ENCODE data around the gene PALLD. TPM values are rescaled to one million over a fixed set of nuclear protein-coding genes. Genes with fewer than 3 reads are reported as not detected.

Gene PALLD
- total RNA-seq, 1 donor from 2014 or later: 58.7 TPM

GRCh38 chr4:168643111-168643795, 146.4 kb downstream of the PALLD start:
- Mint-ChIP-seq H3K4me1 (peaks cover 16% of the 10 kb centered on the region), H3K9me3 (no peaks in the 10 kb centered on the region), H3K36me3 (ENCODE audit: low read depth) (peaks cover 3% of the 10 kb centered on the region), H3K4me3 (no peak overlapping the region), H3K27me3 (ENCODE audit: low read depth) (no peaks in the 10 kb centered on the region), H3K27ac (ENCODE audit: unreplicated experiment) (no peak overlapping the region)
- TF ChIP-seq CTCF (conservative IDR thresholded peaks at IDR 0.05): no peak
- DNase-seq (ENCODE audit: low read depth, low spot score): no peak

- no peak for DNase-seq (ENCODE audit: low read depth, low spot score)
- no peak for TF ChIP-seq CTCF (conservative IDR thresholded peaks at IDR 0.05)
- no peak overlapping the region for H3K27ac Mint-ChIP-seq (ENCODE audit: unreplicated experiment)
- H3K27me3 Mint-ChIP-seq (ENCODE audit: low read depth): no peaks in the 10 kb centered on the region
- no peaks in the 10 kb centered on the region for H3K9me3 Mint-ChIP-seq
- H3K4me3 Mint-ChIP-seq: no peak overlapping the region
- H3K36me3 Mint-ChIP-seq (ENCODE audit: low read depth): peaks cover 3% of the 10 kb centered on the region
- peaks cover 17% of the 10 kb centered on the region for H3K4me1 Mint-ChIP-seq
These were observed 146.9 kb downstream of the PALLD start for GRCh38 chr4:168643796-168644159.

- no peak for DNase-seq (ENCODE audit: low read depth, low spot score)
- Mint-ChIP-seq H3K4me3 (no peak overlapping the region), H3K4me1 (peaks cover 26% of the 10 kb centered on the region), H3K9me3 (no peaks in the 10 kb centered on the region), H3K27me3 (ENCODE audit: low read depth) (no peaks in the 10 kb centered on the region), H3K27ac (ENCODE audit: unreplicated experiment) (no peak overlapping the region), H3K36me3 (ENCODE audit: low read depth) (peaks cover 3% of the 10 kb centered on the region)
- TF ChIP-seq CTCF (conservative IDR thresholded peaks at IDR 0.05): no peak
These were observed 149.3 kb downstream of the PALLD start for GRCh38 chr4:168646001-168646768.

- H3K9me3 Mint-ChIP-seq: no peaks in the 10 kb centered on the region
- TF ChIP-seq CTCF (conservative IDR thresholded peaks at IDR 0.05): no peak
- no peak overlapping the region for H3K27ac Mint-ChIP-seq (ENCODE audit: unreplicated experiment)
- H3K36me3 Mint-ChIP-seq (ENCODE audit: low read depth): no peaks in the 10 kb centered on the region
- no peak for DNase-seq (ENCODE audit: low read depth, low spot score)
- no peaks in the 10 kb centered on the region for H3K27me3 Mint-ChIP-seq (ENCODE audit: low read depth)
- no peak overlapping the region for H3K4me3 Mint-ChIP-seq
- H3K4me1 Mint-ChIP-seq: peaks cover 32% of the 10 kb centered on the region
These were observed 151.0 kb downstream of the PALLD start for GRCh38 chr4:168647646-168648375.

- no peak overlapping the region for H3K4me3 Mint-ChIP-seq
- no peak overlapping the region for H3K27ac Mint-ChIP-seq (ENCODE audit: unreplicated experiment)
- no peak for TF ChIP-seq CTCF (conservative IDR thresholded peaks at IDR 0.05)
- H3K4me1 Mint-ChIP-seq: peaks cover 28% of the 10 kb centered on the region
- DNase-seq (ENCODE audit: low read depth, low spot score): no peak
- no peaks in the 10 kb centered on the region for H3K9me3 Mint-ChIP-seq
- no peaks in the 10 kb centered on the region for H3K36me3 Mint-ChIP-seq (ENCODE audit: low read depth)
- H3K27me3 Mint-ChIP-seq (ENCODE audit: low read depth): no peaks in the 10 kb centered on the region
These were observed 151.6 kb downstream of the PALLD start for GRCh38 chr4:168648494-168648893.

All from neural crest cell (in vitro differentiated cells).